Memory B cell (primary cell): ENCODE results near the gene CAPZB.
"Not testable (repeated sequence)": the region's sequence is repeated elsewhere in the genome, so short reads cannot be mapped to it uniquely, and the experiment has no call there.

Source experiments
- ATAC-seq: fragments of 150-1000 bp; cut with Tn5 transposase; 2 replicates; pipeline ENCODE4 v1.10.0; 2021; ENCODE audit warnings: low read depth, mild to moderate bottlenecking, moderate library complexity
- DNase-seq, 2 donors: peaks; one replicate each; pipeline ENCODE4 v3.0.0; 2022; ENCODE audit warnings: low spot score in 2 of 2
- H3K27ac Mint-ChIP-seq: one replicate; pipeline ENCODE4 v1.8.0; 2022; ENCODE audit warnings: mild to moderate bottlenecking, moderate library complexity, mixed read lengths
- H3K27me3 Mint-ChIP-seq: one replicate; pipeline ENCODE4 v1.8.0; 2022; ENCODE audit warnings: mixed read lengths
- H3K36me3 Mint-ChIP-seq: one replicate; pipeline ENCODE4 v1.8.0; 2022; ENCODE audit warnings: mild to moderate bottlenecking, mixed read lengths
- H3K4me1 Mint-ChIP-seq: one replicate; pipeline ENCODE4 v1.8.0; 2022; ENCODE audit warnings: mixed read lengths
- H3K4me3 Mint-ChIP-seq: one replicate; pipeline ENCODE4 v1.8.0; 2022; ENCODE audit warnings: mild to moderate bottlenecking, moderate library complexity, mixed read lengths
- H3K9me3 Mint-ChIP-seq: one replicate; pipeline ENCODE4 v1.8.0; 2022; ENCODE audit warnings: mixed read lengths

CAPZB gene

GRCh38 chr1:19485362-19486187, at the start of gene CAPZB:
Gene CAPZB (minus strand): TSS chr1:19485539. CDS start chr1:19485438, 101 bp downstream.
- Mint-ChIP-seq H3K4me3 (peak within 1 kb of the TSS; percentile 97), H3K27me3 (no peaks in the 10 kb centered on the region), H3K4me1 (peaks cover 56% of the 10 kb centered on the region)

GRCh38 chr1:19534281-19534680, 48.9 kb upstream of the CAPZB start:
- H3K9me3 Mint-ChIP-seq: peaks cover 6% of the 10 kb centered on the region
- no peak for DNase-seq
- H3K4me3 Mint-ChIP-seq: no peak overlapping the region
- H3K4me1 Mint-ChIP-seq: no peaks in the 10 kb centered on the region
- H3K36me3 Mint-ChIP-seq: peaks cover 10% of the 10 kb centered on the region
- H3K27me3 Mint-ChIP-seq: no peaks in the 10 kb centered on the region
- H3K27ac Mint-ChIP-seq: no peak overlapping the region
- no peak for ATAC-seq

More at GRCh38 chr1:19485362-19486187, at the start of gene CAPZB:
- peak; percentile 83 to 87 for DNase-seq
- ATAC-seq: peak; percentile 87
- Mint-ChIP-seq H3K9me3 (no peaks in the 10 kb centered on the region), H3K36me3 (peaks cover 10% of the 10 kb centered on the region), H3K27ac (peak within 1 kb of the TSS; percentile 97)

- ATAC-seq: no peak
- Mint-ChIP-seq H3K36me3 (peaks cover 10% of the 10 kb centered on the region), H3K27me3 (no peaks in the 10 kb centered on the region)
Measured at GRCh38 chr1:19533626-19534025, 48.3 kb upstream of the CAPZB start.

GRCh38 chr1:19532519-19532918, 47.2 kb upstream of the CAPZB start:
- Mint-ChIP-seq H3K4me3 (no peak overlapping the region), H3K9me3 (peaks cover 6% of the 10 kb centered on the region), H3K27me3 (no peaks in the 10 kb centered on the region), H3K36me3 (peaks cover 9% of the 10 kb centered on the region), H3K27ac (no peak overlapping the region), H3K4me1 (no peaks in the 10 kb centered on the region)
- DNase-seq (no peak), ATAC-seq (no peak)

More at GRCh38 chr1:19533626-19534025, 48.3 kb upstream of the CAPZB start:
- H3K4me3 Mint-ChIP-seq: no peak overlapping the region
- no peaks in the 10 kb centered on the region for H3K4me1 Mint-ChIP-seq
- H3K27ac Mint-ChIP-seq: no peak overlapping the region
- H3K9me3 Mint-ChIP-seq: peaks cover 6% of the 10 kb centered on the region
- DNase-seq: no peak

GRCh38 chr1:19529664-19530063, 44.3 kb upstream of the CAPZB start:
- Mint-ChIP-seq H3K36me3 (peaks cover 5% of the 10 kb centered on the region), H3K27me3 (no peaks in the 10 kb centered on the region), H3K4me3 (no peak overlapping the region), H3K4me1 (no peaks in the 10 kb centered on the region), H3K9me3 (peaks cover 3% of the 10 kb centered on the region), H3K27ac (no peak overlapping the region)
- ATAC-seq (no peak), DNase-seq (no peak)

GRCh38 chr1:19528438-19528837, 43.1 kb upstream of the CAPZB start:
- peaks cover 5% of the 10 kb centered on the region for H3K36me3 Mint-ChIP-seq
- no peak overlapping the region for H3K4me3 Mint-ChIP-seq
- H3K27ac Mint-ChIP-seq: no peak overlapping the region
- ATAC-seq (no peak), DNase-seq (no peak)
- H3K4me1 Mint-ChIP-seq: no peaks in the 10 kb centered on the region
- H3K9me3 Mint-ChIP-seq: peaks cover 3% of the 10 kb centered on the region
- no peaks in the 10 kb centered on the region for H3K27me3 Mint-ChIP-seq

GRCh38 chr1:19525607-19526545, 40.5 kb upstream of the CAPZB start:
- Mint-ChIP-seq H3K27me3 (no peaks in the 10 kb centered on the region), H3K9me3 (no peaks in the 10 kb centered on the region), H3K4me1 (no peaks in the 10 kb centered on the region), H3K36me3 (peaks cover 2% of the 10 kb centered on the region), H3K27ac (no peak overlapping the region), H3K4me3 (no peak overlapping the region)
- ATAC-seq (no peak), DNase-seq (no peak)

GRCh38 chr1:19524791-19525190, 39.5 kb upstream of the CAPZB start:
- Mint-ChIP-seq H3K27me3 (no peaks in the 10 kb centered on the region), H3K36me3 (peaks cover 2% of the 10 kb centered on the region), H3K4me1 (no peaks in the 10 kb centered on the region), H3K9me3 (no peaks in the 10 kb centered on the region), H3K27ac (no peak overlapping the region), H3K4me3 (no peak overlapping the region)
- no peak for DNase-seq
- ATAC-seq: no peak

- H3K4me3 Mint-ChIP-seq, H3K27ac Mint-ChIP-seq, DNase-seq, H3K9me3 Mint-ChIP-seq, H3K36me3 Mint-ChIP-seq, H3K4me1 Mint-ChIP-seq, ATAC-seq, H3K27me3 Mint-ChIP-seq: not testable (repeated sequence)
Measured at GRCh38 chr1:19522570-19522969, 37.2 kb upstream of the CAPZB start.

GRCh38 chr1:19521411-19521810, 36.1 kb upstream of the CAPZB start:
- ATAC-seq (no peak), DNase-seq (no peak)
- Mint-ChIP-seq H3K27ac (no peak overlapping the region), H3K27me3 (no peaks in the 10 kb centered on the region), H3K36me3 (peaks cover 2% of the 10 kb centered on the region), H3K4me3 (no peak overlapping the region), H3K4me1 (peaks cover 15% of the 10 kb centered on the region), H3K9me3 (peaks cover 1% of the 10 kb centered on the region)

- DNase-seq (no peak), ATAC-seq (peak; percentile 64)
- peak overlapping the region; percentile 49 for H3K27ac Mint-ChIP-seq
- no peaks in the 10 kb centered on the region for H3K27me3 Mint-ChIP-seq
- H3K36me3 Mint-ChIP-seq: peaks cover 2% of the 10 kb centered on the region
- H3K9me3 Mint-ChIP-seq: peaks cover 1% of the 10 kb centered on the region
- peaks cover 23% of the 10 kb centered on the region for H3K4me1 Mint-ChIP-seq
- peak overlapping the region; percentile 27 for H3K4me3 Mint-ChIP-seq
Measured at GRCh38 chr1:19517017-19517416, 31.7 kb upstream of the CAPZB start.

GRCh38 chr1:19515201-19515600, 29.9 kb upstream of the CAPZB start:
- peaks cover 1% of the 10 kb centered on the region for H3K9me3 Mint-ChIP-seq

GRCh38 chr1:19514391-19514831, 29.1 kb upstream of the CAPZB start:
- peaks cover 38% of the 10 kb centered on the region for H3K4me1 Mint-ChIP-seq
- peaks cover 1% of the 10 kb centered on the region for H3K9me3 Mint-ChIP-seq
- no peaks in the 10 kb centered on the region for H3K27me3 Mint-ChIP-seq
- DNase-seq: no peak
- no peak for ATAC-seq
- no peaks in the 10 kb centered on the region for H3K36me3 Mint-ChIP-seq
- no peak overlapping the region for H3K27ac Mint-ChIP-seq
- H3K4me3 Mint-ChIP-seq: no peak overlapping the region

More at GRCh38 chr1:19515201-19515600, 29.9 kb upstream of the CAPZB start:
- H3K4me3 Mint-ChIP-seq: no peak overlapping the region
- H3K36me3 Mint-ChIP-seq: no peaks in the 10 kb centered on the region
- H3K27ac Mint-ChIP-seq: no peak overlapping the region
- ATAC-seq (no peak), DNase-seq (no peak)
- H3K27me3 Mint-ChIP-seq: no peaks in the 10 kb centered on the region
- H3K4me1 Mint-ChIP-seq: peaks cover 33% of the 10 kb centered on the region

GRCh38 chr1:19512545-19512944, 27.2 kb upstream of the CAPZB start:
- H3K4me1 Mint-ChIP-seq: peaks cover 40% of the 10 kb centered on the region
- peak; percentile 21 for ATAC-seq
- no peak for DNase-seq
- no peak overlapping the region for H3K4me3 Mint-ChIP-seq
- H3K9me3 Mint-ChIP-seq: no peaks in the 10 kb centered on the region
- no peaks in the 10 kb centered on the region for H3K36me3 Mint-ChIP-seq
- H3K27ac Mint-ChIP-seq: peak overlapping the region; percentile 75
- no peaks in the 10 kb centered on the region for H3K27me3 Mint-ChIP-seq
